Aorta (tissue), 5 donors: ENCODE measurements around the gene IL17REL. TPM values are rescaled to one million over a fixed set of nuclear protein-coding genes. Genes with fewer than 3 reads are reported as not detected.

Experiments used
- ATAC-seq: fragments of 200-7000 bp; cut with Tn5 transposase; one replicate; pipeline ENCODE4 v1.9.1; 2022; ENCODE audit warnings: moderate library complexity; ENCODE audit not compliant: low FRiP score
- DNase-seq, 2 donors: peaks; one replicate each; pipeline ENCODE4 v3.0.0-alpha.2; 2020
- H3K27ac ChIP-seq, 2 donors: one replicate each; pipeline ENCODE4 v1.5.1; 2013; ENCODE audit warnings: low read length in 2 of 2, mild to moderate bottlenecking in 2 of 2, moderate library complexity in 2 of 2, control low read depth in 1 of 2, inconsistent platforms in 1 of 2, low read depth in 1 of 2
- H3K27me3 ChIP-seq, 2 donors: one replicate each; pipeline ENCODE4 v1.6.1; 2013; ENCODE audit warnings: control low read depth in 1 of 2, low read length in 1 of 2, mild to moderate bottlenecking in 1 of 2, moderate library complexity in 1 of 2; ENCODE audit not compliant: insufficient read depth in 2 of 2, control insufficient read depth in 1 of 2
- H3K36me3 ChIP-seq, 2 donors: one replicate each; pipeline ENCODE4 v1.6.1; 2013; ENCODE audit warnings: control low read depth in 1 of 2, low read length in 1 of 2, mild to moderate bottlenecking in 1 of 2; ENCODE audit not compliant: insufficient read depth in 2 of 2, control insufficient read depth in 1 of 2
- H3K4me1 ChIP-seq, 2 donors: one replicate each; pipeline ENCODE4 v1.6.1; 2013; ENCODE audit warnings: low read length in 2 of 2, control low read depth in 1 of 2, mild to moderate bottlenecking in 1 of 2, moderate library complexity in 1 of 2; ENCODE audit not compliant: insufficient read depth in 2 of 2, control insufficient read depth in 1 of 2
- H3K4me3 ChIP-seq, 2 donors: one replicate each; pipeline ENCODE4 v1.5.1; 2013; ENCODE audit warnings: low read length in 2 of 2, control low read depth in 1 of 2, mild to moderate bottlenecking in 1 of 2
- H3K9me3 ChIP-seq: one replicate; pipeline ENCODE4 v1.6.1; 2013; ENCODE audit warnings: mild to moderate bottlenecking, low read length; ENCODE audit not compliant: control insufficient read depth
- WGBS, 2 donors: extraction: QIAGEN DNeasy Blood & Tissue Kit; methylation state at CpG; one replicate each; pipeline ENCODE4 v1.1.7; 2013; 5-methylcytosine and 5-hydroxymethylcytosine counted together
- intact Hi-C, 2 donors: fragments of 100-400 bp; cut with DNase I; formaldehyde crosslinking; loops; one replicate each; pipeline versions ENCODE4 v1.14.2 to v1.15.0; 2022
- polyA plus RNA-seq, 2 donors: library from polyadenylated mRNA; stranded (reverse); fragments of 200-250 nt; gene quantifications; one replicate each; pipeline ENCODE4 v1.2.3, GENCODE V29; 2013
- total RNA-seq, 2 donors: library from RNA; stranded (reverse); fragmentation: NEBNext Ultra II Directional; extraction: Animal tissue kit (Norgen Biotek cat#: 25700); gene quantifications; one replicate each; pipeline ENCODE4 v1.2.1, GENCODE V29; 2021
- donor health status: healthy with polysubstance abuse.
- donor health status: Bipolar disorder and iron deficiency.
- donor health status: DM: no; HTN: no; CAD: no.
- donor health status: DM: no; HTN: no; CAD: no.
- donor health status: DM: yes; HTN: yes; CAD: no.

IL17REL gene
- total and polyA plus RNA-seq, 4 donors: 0.05 TPM; not detected in 3

DNA sequence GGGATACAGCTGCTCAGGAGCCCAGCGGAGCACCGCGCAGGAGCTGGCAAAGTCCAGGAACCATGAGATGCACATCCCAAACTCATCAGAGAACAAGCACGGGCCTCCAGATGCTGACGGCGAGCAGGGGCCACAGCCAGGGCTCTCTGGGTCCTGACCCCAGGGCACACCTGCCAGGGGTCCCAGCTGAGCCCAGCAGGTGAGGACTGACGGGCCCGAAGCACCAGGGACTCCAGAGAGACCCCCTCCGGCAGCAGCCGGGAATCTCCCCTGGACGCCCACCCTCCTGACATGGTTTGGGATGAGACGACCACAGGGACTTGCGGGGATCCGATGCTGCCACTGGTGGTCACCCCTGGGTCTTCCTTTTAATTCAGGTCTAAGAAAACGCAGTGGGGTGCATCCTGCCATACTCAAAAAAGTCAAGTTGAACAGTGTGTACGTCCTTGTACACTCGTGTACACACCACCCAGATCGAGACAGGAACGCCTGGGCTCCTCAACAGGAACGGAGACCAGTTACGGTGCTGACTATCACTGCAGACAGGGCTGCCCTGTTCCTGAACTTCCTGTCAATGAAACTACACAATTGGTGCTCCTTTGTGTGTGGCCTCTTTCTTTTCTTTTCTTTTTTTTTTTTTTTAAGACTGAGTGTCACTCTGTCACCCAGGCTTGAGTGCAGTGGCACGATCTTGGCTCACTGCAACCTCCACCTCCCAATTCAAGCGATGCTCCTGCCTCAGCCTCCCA is 23.6 kb upstream of the IL17REL start:
- DNase-seq (peak; percentile 26 to 27), ATAC-seq (no peak)
- H3K27ac ChIP-seq: no peak overlapping the region
- intact Hi-C loops: loop anchor here in 1 of 2 donors (10.0 kb wide), 1 partner anchor 271 kb away; no protein-coding TSS in a partner anchor
- no peaks in the 10 kb centered on the region for H3K4me1 ChIP-seq
- WGBS, 2 donors: 87 to 88% methylated on average over 23 of the region's 23 CpGs
- H3K4me3 ChIP-seq: no peak overlapping the region
- no peaks in the 10 kb centered on the region for H3K36me3 ChIP-seq
- no peaks in the 10 kb centered on the region for H3K27me3 ChIP-seq
- H3K9me3 ChIP-seq: peaks cover 6% of the 10 kb centered on the region

- WGBS, 2 donors: 76 to 77% methylated on average over 24 of the region's 24 CpGs
- Histone ChIP-seq H3K4me1 (no peaks in the 10 kb centered on the region), H3K36me3 (no peaks in the 10 kb centered on the region), H3K27me3 (no peaks in the 10 kb centered on the region), H3K9me3 (peaks cover 6% of the 10 kb centered on the region), H3K4me3 (no peak overlapping the region), H3K27ac (no peak overlapping the region)
- peak; percentile 37 to 65 for DNase-seq
- ATAC-seq: no peak
- intact Hi-C loops: loop anchor here in 1 of 2 donors (10.0 kb wide), 1 partner anchor 271 kb away; no protein-coding TSS in a partner anchor
Observed at GRCh38 chr22:50035131-50035881, 22.7 kb upstream of the IL17REL start.

DNA sequence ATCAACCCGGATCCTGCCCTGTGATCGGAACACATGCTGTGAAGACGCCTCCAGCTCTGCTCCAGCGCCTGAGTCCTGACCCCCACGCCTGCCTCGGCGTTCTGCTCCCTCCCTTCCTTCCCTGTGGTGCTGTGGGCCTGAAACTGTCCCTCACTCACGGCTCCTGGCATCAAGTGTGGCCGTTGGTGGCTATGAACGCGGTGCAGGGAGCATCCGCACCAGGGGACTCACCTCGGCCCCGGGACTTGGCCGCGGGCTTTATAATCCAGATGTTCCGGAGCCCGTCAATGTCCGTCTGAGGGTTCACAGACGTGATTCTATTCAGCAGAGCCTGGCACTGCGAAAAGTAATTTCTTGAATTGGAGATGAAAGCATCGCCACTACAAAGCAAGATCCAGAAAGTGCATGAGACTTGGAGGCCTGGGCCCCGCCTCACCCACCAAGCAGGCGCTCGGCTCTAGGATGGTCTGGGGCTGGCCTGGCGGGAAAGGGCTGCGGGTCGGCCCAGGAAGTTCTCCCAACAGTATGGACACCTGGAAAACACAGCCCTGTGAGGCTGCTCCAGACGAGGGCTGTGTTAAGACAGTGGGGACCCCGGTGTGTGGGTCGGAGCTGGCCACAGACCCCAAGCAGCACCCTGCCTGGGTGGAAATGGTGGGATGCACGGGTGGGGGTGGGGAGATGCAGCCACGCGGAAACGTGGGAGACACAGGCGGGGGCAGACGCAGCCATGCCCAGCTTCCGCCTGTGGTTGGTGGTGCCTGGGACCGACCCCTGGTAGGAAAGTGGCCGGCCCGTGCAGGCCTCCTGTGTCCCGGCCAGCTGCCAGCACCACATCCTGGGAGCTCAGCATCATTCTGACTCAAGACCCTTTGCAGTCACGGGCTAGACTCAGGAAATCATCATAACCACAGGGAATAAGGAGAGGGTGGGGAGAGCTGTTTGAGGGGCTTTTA is 21.8 kb upstream of the IL17REL start:
- intact Hi-C loops: loop anchor here (5.0 to 10.0 kb wide), 2 partner anchors 57 to 270 kb away; no protein-coding TSS in a partner anchor
- no peaks in the 10 kb centered on the region for H3K36me3 ChIP-seq
- no peak overlapping the region for H3K27ac ChIP-seq
- DNase-seq: peak; percentile 41 to 63
- H3K27me3 ChIP-seq: no peaks in the 10 kb centered on the region
- H3K4me3 ChIP-seq: no peak overlapping the region
- no peaks in the 10 kb centered on the region for H3K4me1 ChIP-seq
- peaks cover 2% of the 10 kb centered on the region for H3K9me3 ChIP-seq
- 82% methylated on average over 43 of the region's 43 CpGs for WGBS, 2 donors
- no peak for ATAC-seq

DNA sequence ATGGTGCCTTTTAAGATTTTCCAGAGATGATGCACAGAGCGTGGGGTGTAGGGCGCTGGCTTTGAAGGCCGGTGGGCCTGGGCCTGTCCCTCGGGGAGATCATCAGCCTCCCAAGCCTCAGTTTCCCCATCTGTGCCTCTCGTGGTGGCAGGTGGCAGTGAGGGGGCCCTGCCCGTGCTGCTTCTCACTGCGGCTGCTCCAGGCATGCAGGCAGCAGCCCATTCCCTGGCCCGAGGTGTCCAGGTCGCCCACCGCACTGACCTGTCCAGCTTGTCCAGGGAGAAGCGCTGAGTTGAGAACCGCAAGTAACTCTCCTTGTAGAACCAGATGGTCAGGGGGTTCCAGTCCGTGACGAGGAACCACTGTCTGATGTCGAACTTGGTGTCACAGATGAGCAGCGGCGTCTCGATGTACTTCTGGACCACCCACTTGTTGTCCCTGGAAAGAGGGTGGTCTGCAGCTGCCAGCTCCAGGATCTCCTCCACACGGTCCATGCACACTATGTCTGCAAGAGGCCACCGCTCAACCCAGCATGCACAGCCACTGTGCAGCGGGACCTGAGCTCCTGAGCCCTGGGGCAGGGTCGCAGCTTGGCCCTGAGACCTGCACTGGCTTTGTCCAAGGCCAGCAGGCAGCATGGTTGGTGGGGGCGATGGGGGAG is 20.5 kb upstream of the IL17REL start:
- 89 to 91% methylated on average over 23 of the region's 23 CpGs for WGBS, 2 donors

DNA sequence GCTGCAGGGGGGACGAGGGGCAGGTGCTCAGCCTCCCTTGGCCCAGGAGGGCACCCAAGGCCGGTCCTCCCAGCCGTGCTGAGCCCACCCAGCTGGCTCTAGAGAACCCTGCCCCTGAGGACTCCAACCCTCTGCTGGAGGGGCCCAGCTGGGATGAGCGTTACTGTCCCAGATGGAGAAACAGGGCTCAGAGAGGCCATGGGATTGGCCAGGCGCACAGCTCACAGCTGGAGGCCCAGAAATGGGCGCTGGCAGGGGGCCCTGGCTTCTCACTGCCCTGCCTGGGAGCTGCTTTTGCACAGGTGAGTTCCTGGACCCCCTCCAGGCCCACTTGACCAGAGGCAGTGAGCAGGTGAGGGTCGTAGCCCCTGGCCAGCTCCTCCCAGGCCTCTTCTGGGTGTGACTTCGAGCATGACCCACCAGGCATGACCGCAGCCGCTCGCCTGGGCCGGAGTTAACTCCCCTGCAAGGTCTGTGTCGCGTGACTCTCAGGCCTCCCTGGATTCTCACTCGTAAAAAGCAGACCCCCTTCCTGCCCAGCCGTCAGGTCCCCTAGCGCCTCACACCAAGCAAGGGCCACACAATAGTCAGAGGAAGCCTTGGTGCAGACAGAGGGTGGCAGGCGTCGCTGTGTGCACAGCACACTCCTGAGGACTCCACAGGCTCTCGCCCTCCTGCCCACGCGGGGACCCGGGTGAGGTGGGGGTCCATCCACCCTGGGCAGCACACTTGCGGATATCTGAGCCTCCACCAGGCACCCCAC is 19.7 kb upstream of the IL17REL start:
- intact Hi-C loops: loop anchor here (5.0 to 10.0 kb wide), 2 partner anchors 55 to 267 kb away; no protein-coding TSS in a partner anchor

More for the DNA sequence above, 20.5 kb upstream of the IL17REL start:
- ATAC-seq (no peak), DNase-seq (peak; percentile 37 to 71)
- intact Hi-C loops: loop anchor here (5.0 to 10.0 kb wide), 2 partner anchors 56 to 268 kb away; no protein-coding TSS in a partner anchor
- H3K4me3 ChIP-seq: no peak overlapping the region
- H3K9me3 ChIP-seq: no peaks in the 10 kb centered on the region
- H3K36me3 ChIP-seq: no peaks in the 10 kb centered on the region
- H3K4me1 ChIP-seq: no peaks in the 10 kb centered on the region
- H3K27ac ChIP-seq: no peak overlapping the region
- H3K27me3 ChIP-seq: no peaks in the 10 kb centered on the region

DNA sequence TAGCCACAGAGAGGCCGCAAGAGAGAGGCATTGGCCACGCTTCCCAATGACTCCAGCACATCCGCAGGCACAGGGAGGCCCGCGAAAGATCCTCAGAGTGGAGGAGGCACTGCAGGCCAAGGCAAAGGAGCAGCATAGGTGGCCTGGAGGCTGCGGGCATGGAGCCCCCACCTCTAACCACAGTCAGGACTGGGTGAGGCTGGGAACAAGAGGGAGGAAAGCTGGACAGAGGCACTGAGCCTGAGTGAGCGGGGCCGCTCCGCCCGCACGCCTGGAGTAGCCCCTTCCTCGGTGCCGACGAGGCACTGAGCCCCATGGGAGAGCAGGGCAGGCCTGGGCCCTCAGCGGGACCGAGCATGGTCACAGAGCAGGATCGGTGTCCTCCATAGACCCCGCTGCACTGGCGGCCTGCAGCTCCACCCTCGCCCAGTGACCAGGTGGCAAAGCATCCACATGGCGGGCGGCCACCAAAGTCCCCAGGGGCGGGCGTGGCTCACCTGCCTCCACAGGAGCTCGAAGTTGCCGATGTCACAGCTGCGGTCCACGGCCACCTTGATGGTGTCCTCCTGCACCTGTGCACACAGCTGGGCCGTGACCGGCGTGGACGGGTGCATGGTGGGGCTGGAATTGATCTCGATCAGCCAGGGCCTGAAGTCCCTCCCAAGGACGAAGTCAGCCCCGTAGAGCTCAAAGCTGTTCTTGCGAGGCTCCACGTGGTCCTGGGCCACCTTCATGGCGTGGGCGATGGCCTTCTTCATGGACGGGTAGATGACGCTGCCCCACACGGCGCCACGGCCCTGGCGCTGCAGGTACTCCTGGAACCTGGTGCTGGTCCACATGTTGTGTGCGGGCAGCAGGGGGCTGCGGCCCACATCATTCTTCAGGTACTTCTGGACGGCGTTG is 18.9 kb upstream of the IL17REL start:
- DNase-seq: peak; percentile 48 to 73
- no peaks in the 10 kb centered on the region for H3K27me3 ChIP-seq
- 90% methylated on average over 49 of the region's 49 CpGs for WGBS, 2 donors

More for the DNA sequence above, 19.7 kb upstream of the IL17REL start:
- no peak for ATAC-seq
- Histone ChIP-seq H3K9me3 (no peaks in the 10 kb centered on the region), H3K4me1 (no peaks in the 10 kb centered on the region), H3K27ac (no peak overlapping the region), H3K36me3 (no peaks in the 10 kb centered on the region), H3K4me3 (no peak overlapping the region), H3K27me3 (no peaks in the 10 kb centered on the region)
- DNase-seq: peak; percentile 41 to 73
- 83 to 85% methylated on average over 24 of the region's 24 CpGs for WGBS, 2 donors

More for the DNA sequence above, 18.9 kb upstream of the IL17REL start:
- H3K27ac ChIP-seq: no peak overlapping the region
- no peak overlapping the region for H3K4me3 ChIP-seq
- H3K4me1 ChIP-seq: no peaks in the 10 kb centered on the region
- H3K9me3 ChIP-seq: no peaks in the 10 kb centered on the region
- intact Hi-C loops: loop anchor here (2.0 to 10.0 kb wide), 3 partner anchors 54 to 267 kb away; no protein-coding TSS in a partner anchor
- ATAC-seq: no peak
- H3K36me3 ChIP-seq: no peaks in the 10 kb centered on the region
